Measurements from ENCODE around the gene ATG14. TPM values are rescaled to one million over a fixed set of nuclear protein-coding genes. Genes with fewer than 3 reads are reported as not detected.
"Not testable (repeated sequence)": the region's sequence is repeated elsewhere in the genome, so short reads cannot be mapped to it uniquely, and the experiment has no call there.

Gene ATG14
- total RNA-seq, 1 experiment from 2014 or later, result 12.6 TPM

- H3K9ac ChIP-seq (ENCODE audit: low read length), result no peak overlapping the region
- no peaks in the 10 kb centered on the region for H3K9me2 ChIP-seq (replicated peaks; ENCODE audit: insufficient read depth, low read length)
- no peaks in the 10 kb centered on the region for H4K20me1 ChIP-seq (ENCODE audit: insufficient read depth, low read depth, low read length)
- H3K79me2 ChIP-seq (ENCODE audit: low read length), result no peaks in the 10 kb centered on the region
- no peak overlapping the region for H3K4me2 ChIP-seq (ENCODE audit: low read depth, low read length, poor library complexity, severe bottlenecking)
- no peak overlapping the region for H3K4me3 ChIP-seq (ENCODE audit: low read length)
- H3K4me1 ChIP-seq (ENCODE audit: low read length), result no peaks in the 10 kb centered on the region
- 0 out of 2 replicates have a peak, but pooled peaks cover 3% of the 10 kb centered on the region for H3K27me3 ChIP-seq (ENCODE audit: low read length)
- no peak overlapping the region for H3K27ac ChIP-seq (ENCODE audit: low read length)
- DNase-seq, result no peak
- H3K9me3 ChIP-seq (ENCODE audit: low read length), result no peaks in the 10 kb centered on the region
- H2AFZ ChIP-seq (ENCODE audit: low read length), result no peak overlapping the region
- H3K36me3 ChIP-seq (ENCODE audit: insufficient read depth, low read length), result no peaks in the 10 kb centered on the region
Observed at GRCh38 chr14:55427439-55427838, 15.8 kb upstream of the ATG14 start.

GRCh38 chr14:55426891-55427290 is 15.3 kb upstream of the ATG14 start:
- no peak overlapping the region for H3K27ac ChIP-seq (ENCODE audit: low read length)
- H3K4me2 ChIP-seq (ENCODE audit: low read depth, low read length, poor library complexity, severe bottlenecking), result no peak overlapping the region

GRCh38 chr14:55425091-55425490 is 13.5 kb upstream of the ATG14 start:
- no peak overlapping the region for H3K4me3 ChIP-seq (ENCODE audit: low read length)
- no peaks in the 10 kb centered on the region for H3K79me2 ChIP-seq (ENCODE audit: low read length)
- no peak overlapping the region for H3K4me2 ChIP-seq (ENCODE audit: low read depth, low read length, poor library complexity, severe bottlenecking)
- H4K20me1 ChIP-seq (ENCODE audit: insufficient read depth, low read depth, low read length), result no peaks in the 10 kb centered on the region
- H3K4me1 ChIP-seq (ENCODE audit: low read length), result no peaks in the 10 kb centered on the region
- no peaks in the 10 kb centered on the region for H3K27me3 ChIP-seq (ENCODE audit: low read length)
- no peaks in the 10 kb centered on the region for H3K36me3 ChIP-seq (ENCODE audit: insufficient read depth, low read length)
- no peak overlapping the region for H2AFZ ChIP-seq (ENCODE audit: low read length)
- no peaks in the 10 kb centered on the region for H3K9me2 ChIP-seq (replicated peaks; ENCODE audit: insufficient read depth, low read length)
- no peak overlapping the region for H3K9ac ChIP-seq (ENCODE audit: low read length)
- no peak for DNase-seq
- H3K27ac ChIP-seq (ENCODE audit: low read length), result no peak overlapping the region
- H3K9me3 ChIP-seq (ENCODE audit: low read length), result no peaks in the 10 kb centered on the region

More at GRCh38 chr14:55426891-55427290, 15.3 kb upstream of the ATG14 start:
- DNase-seq, result no peak
- Histone ChIP-seq H3K36me3 (ENCODE audit: insufficient read depth, low read length) (no peaks in the 10 kb centered on the region), H3K9me2 (replicated peaks; ENCODE audit: insufficient read depth, low read length) (no peaks in the 10 kb centered on the region), H3K79me2 (ENCODE audit: low read length) (no peaks in the 10 kb centered on the region), H4K20me1 (ENCODE audit: insufficient read depth, low read depth, low read length) (no peaks in the 10 kb centered on the region), H3K9me3 (ENCODE audit: low read length) (no peaks in the 10 kb centered on the region), H3K4me1 (ENCODE audit: low read length) (no peaks in the 10 kb centered on the region), H3K4me3 (ENCODE audit: low read length) (no peak overlapping the region), H2AFZ (ENCODE audit: low read length) (no peak overlapping the region), H3K9ac (ENCODE audit: low read length) (no peak overlapping the region), H3K27me3 (ENCODE audit: low read length) (0 out of 2 replicates have a peak, but pooled peaks cover 3% of the 10 kb centered on the region)

GRCh38 chr14:55423969-55424368 is 12.3 kb upstream of the ATG14 start:
- no peaks in the 10 kb centered on the region for H3K9me3 ChIP-seq (ENCODE audit: low read length)
- H3K4me1 ChIP-seq (ENCODE audit: low read length), result no peaks in the 10 kb centered on the region
- H3K9me2 ChIP-seq (replicated peaks; ENCODE audit: insufficient read depth, low read length), result no peaks in the 10 kb centered on the region
- no peaks in the 10 kb centered on the region for H3K79me2 ChIP-seq (ENCODE audit: low read length)
- no peaks in the 10 kb centered on the region for H4K20me1 ChIP-seq (ENCODE audit: insufficient read depth, low read depth, low read length)
- H3K36me3 ChIP-seq (ENCODE audit: insufficient read depth, low read length), result no peaks in the 10 kb centered on the region
- DNase-seq, result no peak
- no peak overlapping the region for H3K4me2 ChIP-seq (ENCODE audit: low read depth, low read length, poor library complexity, severe bottlenecking)
- H2AFZ ChIP-seq (ENCODE audit: low read length), result no peak overlapping the region
- H3K27ac ChIP-seq (ENCODE audit: low read length), result no peak overlapping the region
- no peak overlapping the region for H3K4me3 ChIP-seq (ENCODE audit: low read length)
- H3K9ac ChIP-seq (ENCODE audit: low read length), result no peak overlapping the region
- H3K27me3 ChIP-seq (ENCODE audit: low read length), result no peaks in the 10 kb centered on the region

DNA sequence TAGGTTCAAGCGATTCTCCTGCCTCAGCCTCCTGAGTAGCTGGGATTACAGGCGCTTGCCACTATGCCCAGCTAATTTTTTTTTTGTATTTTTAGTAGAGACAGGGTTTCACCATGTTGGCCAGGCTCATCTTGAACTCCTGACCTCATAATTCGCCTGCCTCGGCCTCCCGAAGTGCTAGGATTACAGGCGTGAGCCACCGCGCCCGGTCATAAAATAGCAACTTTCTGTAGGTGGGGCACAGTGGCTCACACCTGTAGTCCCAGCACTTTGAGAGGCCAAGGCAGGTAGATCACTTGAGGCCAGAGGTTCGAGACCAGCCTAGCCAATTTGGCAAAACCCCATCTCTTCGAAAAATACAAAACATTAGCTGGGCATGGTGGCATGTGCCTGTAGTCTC is 10.7 kb upstream of the ATG14 start:
- not testable (repeated sequence) for H3K9me3 ChIP-seq (ENCODE audit: low read length); H3K4me1 ChIP-seq (ENCODE audit: low read length); DNase-seq; H3K27me3 ChIP-seq (ENCODE audit: low read length); H3K9ac ChIP-seq (ENCODE audit: low read length); H3K4me2 ChIP-seq (ENCODE audit: low read depth, low read length, poor library complexity, severe bottlenecking); H3K4me3 ChIP-seq (ENCODE audit: low read length); H4K20me1 ChIP-seq (ENCODE audit: insufficient read depth, low read depth, low read length); H3K36me3 ChIP-seq (ENCODE audit: insufficient read depth, low read length); H2AFZ ChIP-seq (ENCODE audit: low read length); H3K9me2 ChIP-seq (replicated peaks; ENCODE audit: insufficient read depth, low read length); H3K79me2 ChIP-seq (ENCODE audit: low read length); H3K27ac ChIP-seq (ENCODE audit: low read length)

DNA sequence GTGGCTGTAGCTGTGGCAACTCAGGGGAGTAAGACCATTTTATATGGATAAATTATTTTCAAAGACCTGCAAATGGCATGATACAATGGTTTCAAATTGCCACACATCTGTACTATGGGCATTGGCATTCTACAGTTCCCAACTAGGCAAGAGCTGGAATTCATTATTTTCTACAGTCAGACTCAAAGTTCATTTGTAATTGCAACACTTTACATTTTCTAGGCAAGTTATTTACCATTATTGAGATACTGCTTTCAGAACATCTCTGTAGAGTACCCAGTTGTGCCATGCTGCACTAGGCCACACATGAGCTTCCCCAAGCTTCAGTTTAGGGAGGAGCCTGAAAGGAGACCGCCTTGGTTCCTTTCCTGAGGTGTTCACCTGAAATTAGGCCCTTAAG is 8.0 kb upstream of the ATG14 start:
- Histone ChIP-seq H3K9ac (ENCODE audit: low read length) (no peak overlapping the region), H3K36me3 (ENCODE audit: insufficient read depth, low read length) (no peaks in the 10 kb centered on the region), H3K27ac (ENCODE audit: low read length) (no peak overlapping the region), H3K4me2 (ENCODE audit: low read depth, low read length, poor library complexity, severe bottlenecking) (no peak overlapping the region), H3K27me3 (ENCODE audit: low read length) (no peaks in the 10 kb centered on the region), H4K20me1 (ENCODE audit: insufficient read depth, low read depth, low read length) (no peaks in the 10 kb centered on the region), H3K79me2 (ENCODE audit: low read length) (no peaks in the 10 kb centered on the region), H2AFZ (ENCODE audit: low read length) (no peak overlapping the region), H3K4me1 (ENCODE audit: low read length) (no peaks in the 10 kb centered on the region), H3K4me3 (ENCODE audit: low read length) (no peak overlapping the region), H3K9me3 (ENCODE audit: low read length) (no peaks in the 10 kb centered on the region), H3K9me2 (replicated peaks; ENCODE audit: insufficient read depth, low read length) (no peaks in the 10 kb centered on the region)
- DNase-seq, result no peak

GRCh38 chr14:55418411-55418810 is 6.8 kb upstream of the ATG14 start:
- no peak overlapping the region for H2AFZ ChIP-seq (ENCODE audit: low read length)
- no peaks in the 10 kb centered on the region for H3K79me2 ChIP-seq (ENCODE audit: low read length)
- H3K4me2 ChIP-seq (ENCODE audit: low read depth, low read length, poor library complexity, severe bottlenecking), result no peak overlapping the region

GRCh38 chr14:55417955-55418354 is 6.3 kb upstream of the ATG14 start:
- H3K27ac ChIP-seq (ENCODE audit: low read length), result no peak overlapping the region
- no peaks in the 10 kb centered on the region for H3K36me3 ChIP-seq (ENCODE audit: insufficient read depth, low read length)
- H3K27me3 ChIP-seq (ENCODE audit: low read length), result no peaks in the 10 kb centered on the region
- H3K4me3 ChIP-seq (ENCODE audit: low read length), result no peak overlapping the region
- no peaks in the 10 kb centered on the region for H3K9me2 ChIP-seq (replicated peaks; ENCODE audit: insufficient read depth, low read length)
- no peaks in the 10 kb centered on the region for H3K79me2 ChIP-seq (ENCODE audit: low read length)
- no peaks in the 10 kb centered on the region for H3K4me1 ChIP-seq (ENCODE audit: low read length)
- H3K4me2 ChIP-seq (ENCODE audit: low read depth, low read length, poor library complexity, severe bottlenecking), result no peak overlapping the region
- no peaks in the 10 kb centered on the region for H4K20me1 ChIP-seq (ENCODE audit: insufficient read depth, low read depth, low read length)
- H3K9ac ChIP-seq (ENCODE audit: low read length), result no peak overlapping the region
- H2AFZ ChIP-seq (ENCODE audit: low read length), result no peak overlapping the region
- DNase-seq, result no peak
- no peaks in the 10 kb centered on the region for H3K9me3 ChIP-seq (ENCODE audit: low read length)

More at GRCh38 chr14:55418411-55418810, 6.8 kb upstream of the ATG14 start:
- H3K27me3 ChIP-seq (ENCODE audit: low read length), result no peaks in the 10 kb centered on the region
- no peak overlapping the region for H3K4me3 ChIP-seq (ENCODE audit: low read length)
- no peaks in the 10 kb centered on the region for H4K20me1 ChIP-seq (ENCODE audit: insufficient read depth, low read depth, low read length)
- no peaks in the 10 kb centered on the region for H3K9me3 ChIP-seq (ENCODE audit: low read length)
- no peak overlapping the region for H3K27ac ChIP-seq (ENCODE audit: low read length)
- H3K36me3 ChIP-seq (ENCODE audit: insufficient read depth, low read length), result no peaks in the 10 kb centered on the region
- DNase-seq, result no peak
- no peak overlapping the region for H3K9ac ChIP-seq (ENCODE audit: low read length)
- no peaks in the 10 kb centered on the region for H3K4me1 ChIP-seq (ENCODE audit: low read length)
- no peaks in the 10 kb centered on the region for H3K9me2 ChIP-seq (replicated peaks; ENCODE audit: insufficient read depth, low read length)

GRCh38 chr14:55416866-55417265 is 5.2 kb upstream of the ATG14 start:
- H3K4me2 ChIP-seq (ENCODE audit: low read depth, low read length, poor library complexity, severe bottlenecking), result no peak overlapping the region
- peak; percentile 77 for DNase-seq
- no peaks in the 10 kb centered on the region for H3K27me3 ChIP-seq (ENCODE audit: low read length)
- no peaks in the 10 kb centered on the region for H3K36me3 ChIP-seq (ENCODE audit: insufficient read depth, low read length)
- no peaks in the 10 kb centered on the region for H3K9me3 ChIP-seq (ENCODE audit: low read length)
- no peak overlapping the region for H3K9ac ChIP-seq (ENCODE audit: low read length)
- no peaks in the 10 kb centered on the region for H3K79me2 ChIP-seq (ENCODE audit: low read length)
- H2AFZ ChIP-seq (ENCODE audit: low read length), result no peak overlapping the region
- no peaks in the 10 kb centered on the region for H3K9me2 ChIP-seq (replicated peaks; ENCODE audit: insufficient read depth, low read length)
- H4K20me1 ChIP-seq (ENCODE audit: insufficient read depth, low read depth, low read length), result no peaks in the 10 kb centered on the region
- H3K27ac ChIP-seq (ENCODE audit: low read length), result no peak overlapping the region
- no peak overlapping the region for H3K4me3 ChIP-seq (ENCODE audit: low read length)
- peaks cover 6% of the 10 kb centered on the region for H3K4me1 ChIP-seq (ENCODE audit: low read length)

Data from Karpas-422 (cell line).